Esophagus squamous epithelium (tissue), 5 donors: Measurements from ENCODE around the gene SHISA8. TPM values are rescaled to one million over a fixed set of nuclear protein-coding genes. Genes with fewer than 3 reads are reported as not detected.

Experiments used
- DNase-seq: peaks from one replicate; lab custom pipeline; 2025; lab: John Stamatoyannopoulos, UW
- H3K27ac ChIP-seq, 4 donors: fragments of 200-600 bp; sonication (generic); one replicate each; pipeline ENCODE4 v1.5.1; 2016 to 2019; ENCODE audit warnings: mild to moderate bottlenecking in 1 of 4
- H3K27me3 ChIP-seq, 4 donors: fragments of 200-600 bp; sonication (generic); 1 replicate in 3 of 4; 2 replicates in 1 of 4; pipeline versions ENCODE4 v1.5.1 to v1.6.0; 2017 to 2021; ENCODE audit warnings: antibody characterized with exemption in 1 of 4
- H3K36me3 ChIP-seq, 3 donors: fragments of 200-600 bp; sonication (generic); one replicate each; pipeline ENCODE4 v1.5.1; 2016 to 2019
- H3K4me1 ChIP-seq, 3 donors: fragments of 200-600 bp; sonication (generic); one replicate each; pipeline ENCODE4 v1.5.1; 2017 to 2019
- H3K4me3 ChIP-seq, 4 donors: fragments of 200-600 bp; sonication (generic); 1 replicate in 3 of 4; 2 replicates in 1 of 4; pipeline ENCODE4 v1.5.1; 2016 to 2019; ENCODE audit warnings: mild to moderate bottlenecking in 2 of 4, moderate library complexity in 1 of 4
- H3K9me3 ChIP-seq, 3 donors: fragments of 200-600 bp; sonication (generic); one replicate each; pipeline ENCODE4 v1.5.1; 2016 to 2019
- POLR2A ChIP-seq, 4 donors: fragments of 450-650 bp; IDR thresholded peaks; one replicate each; pipeline ENCODE4 v1.6.1; 2017; ENCODE audit warnings: antibody characterized with exemption in 4 of 4, mild to moderate bottlenecking in 4 of 4, moderate library complexity in 3 of 4
- WGBS, 2 donors: methylation state at CpG; one replicate each; pipeline ENCODE4 v1.1.5; 2018; 5-methylcytosine and 5-hydroxymethylcytosine counted together
- intact Hi-C: fragments of 100-400 bp; cut with DNase I; formaldehyde crosslinking; loops from one replicate; pipeline ENCODE4 v1.15.0; 2022
- total RNA-seq, 4 donors: library from RNA; depleted of rRNA; stranded (reverse); fragments of >200 nt; gene quantifications; one replicate each; pipeline ENCODE4 v1.1.0, GENCODE V29; 2016
- TF ChIP-seq, protein P1 (sequence below), 6 experiments: fragments of 450-650 bp in 4 of 6; fragments of 200-600 bp in 2 of 6; sonication (generic) in 2 of 6; IDR thresholded peaks; one replicate each; pipeline ENCODE4 v1.5.1; 2016 to 2019; ENCODE audit warnings: antibody characterized with exemption in 6 of 6, mild to moderate bottlenecking in 4 of 6, moderate library complexity in 4 of 6
- donor health status: DM: yes; HTN: yes; CAD: no.

Gene SHISA8
- total RNA-seq, 4 donors from 2014 or later = not detected

DNA sequence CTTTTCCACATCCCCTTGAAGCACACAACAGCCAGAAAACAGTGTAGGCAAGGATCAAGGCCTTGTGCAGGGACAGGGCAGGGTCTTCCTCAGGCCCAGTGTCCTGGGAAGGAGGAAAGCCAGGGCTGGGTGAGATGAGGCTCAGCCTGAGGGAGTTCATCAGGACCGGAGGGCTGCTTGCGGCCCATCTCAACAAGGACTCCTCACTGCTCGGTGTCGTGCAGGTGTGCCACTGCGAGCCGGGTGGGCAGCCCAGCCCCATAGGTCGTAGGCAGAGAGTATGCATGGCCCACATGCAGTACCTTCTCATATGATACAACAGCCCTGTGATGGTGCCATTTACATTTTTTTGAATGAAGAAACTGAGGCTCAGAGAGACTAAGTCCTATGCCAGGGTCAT is 12.9 kb downstream of the SHISA8 start:
- H3K9me3 ChIP-seq = no peaks in the 10 kb centered on the region

DNA sequence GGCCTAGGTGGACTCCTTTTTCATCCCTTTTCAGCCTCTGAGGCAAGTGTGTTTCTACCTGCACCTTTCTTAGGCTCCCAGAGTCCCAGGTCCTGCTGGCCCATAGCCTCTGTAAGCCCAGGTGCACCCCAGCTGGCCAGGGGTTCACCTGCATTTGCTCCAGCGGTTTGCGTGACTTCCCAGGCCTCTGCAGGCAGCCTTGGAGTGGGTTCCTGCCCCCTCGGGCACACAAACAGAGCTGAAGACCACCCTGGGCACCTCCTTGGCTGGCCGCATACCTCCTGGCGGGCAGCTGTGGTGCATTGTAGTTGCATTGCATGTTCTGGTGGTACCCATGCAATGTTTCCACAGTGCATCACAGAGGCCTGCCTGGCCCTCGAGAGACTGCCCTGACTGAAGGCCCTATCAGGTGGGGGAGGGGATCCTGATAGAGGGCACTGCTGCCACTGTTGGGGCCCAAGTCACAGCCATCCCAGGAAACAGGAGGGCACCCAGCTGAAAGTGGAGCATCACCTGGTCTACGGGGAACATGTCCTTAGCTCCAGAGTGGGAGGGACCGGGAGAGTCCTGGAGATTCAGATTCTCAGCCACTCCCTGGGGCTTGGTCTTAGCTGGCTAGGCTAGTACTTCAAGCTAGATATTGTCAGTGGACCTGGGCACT is 14.1 kb downstream of the SHISA8 start:
- Histone ChIP-seq H3K9me3 (no peaks in the 10 kb centered on the region), H3K36me3 (peaks cover 52 to 100% (median 70%) of the 10 kb centered on the region in 3 donors), H3K4me1 (no peaks in the 10 kb centered on the region), H3K4me3 (no peak overlapping the region), H3K27ac (no peak overlapping the region), H3K27me3 (no peaks in the 10 kb centered on the region)
- no peak for TF ChIP-seq POLR2A (IDR thresholded peaks at IDR 0.05)
- TF ChIP-seq, protein P1, sequence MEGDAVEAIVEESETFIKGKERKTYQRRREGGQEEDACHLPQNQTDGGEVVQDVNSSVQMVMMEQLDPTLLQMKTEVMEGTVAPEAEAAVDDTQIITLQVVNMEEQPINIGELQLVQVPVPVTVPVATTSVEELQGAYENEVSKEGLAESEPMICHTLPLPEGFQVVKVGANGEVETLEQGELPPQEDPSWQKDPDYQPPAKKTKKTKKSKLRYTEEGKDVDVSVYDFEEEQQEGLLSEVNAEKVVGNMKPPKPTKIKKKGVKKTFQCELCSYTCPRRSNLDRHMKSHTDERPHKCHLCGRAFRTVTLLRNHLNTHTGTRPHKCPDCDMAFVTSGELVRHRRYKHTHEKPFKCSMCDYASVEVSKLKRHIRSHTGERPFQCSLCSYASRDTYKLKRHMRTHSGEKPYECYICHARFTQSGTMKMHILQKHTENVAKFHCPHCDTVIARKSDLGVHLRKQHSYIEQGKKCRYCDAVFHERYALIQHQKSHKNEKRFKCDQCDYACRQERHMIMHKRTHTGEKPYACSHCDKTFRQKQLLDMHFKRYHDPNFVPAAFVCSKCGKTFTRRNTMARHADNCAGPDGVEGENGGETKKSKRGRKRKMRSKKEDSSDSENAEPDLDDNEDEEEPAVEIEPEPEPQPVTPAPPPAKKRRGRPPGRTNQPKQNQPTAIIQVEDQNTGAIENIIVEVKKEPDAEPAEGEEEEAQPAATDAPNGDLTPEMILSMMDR (IDR thresholded peaks at IDR 0.05) = no peak
- no peak for DNase-seq
- intact Hi-C loops = no loop called here
- 98 to 100% methylated on average over 1 to 5 of the region's 8 CpGs for WGBS, 2 donors

More for the DNA sequence above, 12.9 kb downstream of the SHISA8 start:
- no peaks in the 10 kb centered on the region for H3K27me3 ChIP-seq
- H3K4me3 ChIP-seq = no peak overlapping the region
- no peaks in the 10 kb centered on the region for H3K4me1 ChIP-seq
- intact Hi-C loops = no loop called here
- 93 to 98% methylated on average over 5 to 7 of the region's 7 CpGs for WGBS, 2 donors
- DNase-seq = no peak
- no peak overlapping the region for H3K27ac ChIP-seq
- TF ChIP-seq POLR2A (IDR thresholded peaks at IDR 0.05) = no peak
- TF ChIP-seq, protein P1 (IDR thresholded peaks at IDR 0.05) = no peak
- H3K36me3 ChIP-seq = peaks cover 52 to 100% (median 67%) of the 10 kb centered on the region in 3 donors

DNA sequence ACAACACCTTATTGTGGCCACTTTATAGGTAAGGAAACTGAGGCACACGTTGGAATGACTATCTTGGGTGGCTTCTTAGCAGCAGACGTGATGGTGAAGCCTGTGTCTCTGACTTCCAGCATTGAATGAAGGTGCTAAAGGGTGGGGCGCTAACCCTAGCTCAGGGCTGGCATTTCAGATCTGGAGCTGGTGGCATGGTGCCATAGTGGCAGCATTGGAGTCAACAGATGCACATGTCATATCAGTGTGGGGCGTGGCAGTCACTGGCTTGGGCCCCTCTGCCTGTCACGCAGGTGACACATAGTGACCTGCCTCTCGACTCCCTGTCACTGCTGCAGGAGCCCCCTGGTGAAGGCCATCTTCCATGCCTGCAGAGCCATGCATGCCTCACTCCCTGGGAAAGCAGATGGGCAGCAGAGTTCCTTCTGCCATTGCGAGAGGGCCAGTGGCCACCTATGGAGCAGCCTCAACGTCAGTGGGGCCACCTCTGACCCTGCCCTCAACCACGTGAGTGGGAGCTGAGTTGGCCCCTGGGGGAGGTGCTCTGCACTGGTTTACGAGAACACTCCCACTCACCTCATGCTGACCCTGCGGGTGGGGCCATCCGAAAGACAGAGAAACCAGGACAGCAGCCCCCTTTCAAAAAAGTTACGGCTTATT is 14.8 kb downstream of the SHISA8 start:
- Histone ChIP-seq H3K9me3 (no peaks in the 10 kb centered on the region), H3K27ac (no peak overlapping the region), H3K4me1 (no peaks in the 10 kb centered on the region), H3K27me3 (no peaks in the 10 kb centered on the region), H3K4me3 (no peak overlapping the region), H3K36me3 (peaks cover 45 to 100% (median 70%) of the 10 kb centered on the region in 3 donors)
- intact Hi-C loops = no loop called here
- WGBS, 2 donors = 87 to 92% methylated on average over 3 to 4 of the region's 13 CpGs
- no peak for DNase-seq
- TF ChIP-seq POLR2A (IDR thresholded peaks at IDR 0.05) = no peak

DNA sequence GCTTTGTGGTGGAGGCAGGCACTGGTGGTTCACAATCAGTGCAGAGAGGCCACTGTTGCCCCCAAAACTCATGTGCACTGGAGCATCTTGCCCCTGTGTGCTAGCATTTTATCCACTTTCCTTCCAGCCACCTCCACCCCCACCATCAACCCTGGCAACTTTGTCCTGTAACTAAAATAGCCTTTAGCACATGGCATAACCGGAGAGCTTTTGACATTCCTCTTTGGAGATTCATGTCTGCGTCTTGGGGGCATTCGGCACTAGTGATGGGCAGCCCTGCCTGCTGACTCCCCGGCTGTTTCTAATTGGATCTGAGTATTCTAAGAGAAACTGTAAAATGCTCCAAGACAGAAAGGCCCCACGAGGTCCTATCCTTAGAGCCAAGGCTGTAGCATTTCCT is 15.8 kb downstream of the SHISA8 start:
- Histone ChIP-seq H3K27ac (no peak overlapping the region), H3K4me3 (no peak overlapping the region), H3K36me3 (peaks cover 40 to 100% (median 63%) of the 10 kb centered on the region in 3 donors)

DNA sequence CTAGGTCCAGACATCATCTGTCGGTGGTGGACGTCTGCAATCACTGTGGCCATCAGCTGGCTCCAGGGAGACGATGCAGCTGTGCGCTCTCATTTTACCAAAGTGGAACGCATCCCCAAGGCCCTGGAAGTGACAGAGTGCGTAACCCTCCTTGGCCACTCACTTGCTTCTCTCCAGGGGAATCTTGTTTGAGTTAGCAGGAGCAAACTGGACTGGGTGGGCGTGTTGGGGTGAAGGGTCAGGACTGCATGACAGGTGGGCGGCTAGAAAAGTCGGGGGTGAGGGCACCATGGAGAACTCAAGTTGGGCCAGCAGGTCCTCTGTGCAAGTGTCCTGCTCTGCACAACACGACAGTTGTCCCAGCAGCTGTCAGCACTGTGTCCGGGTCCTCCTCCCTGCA is 16.2 kb downstream of the SHISA8 start:
- TF ChIP-seq, protein P1 (IDR thresholded peaks at IDR 0.05) = no peak
- no peak for TF ChIP-seq POLR2A (IDR thresholded peaks at IDR 0.05)
- Histone ChIP-seq H3K36me3 (peaks cover 41 to 100% (median 62%) of the 10 kb centered on the region in 3 donors), H3K4me3 (no peak overlapping the region), H3K4me1 (no peaks in the 10 kb centered on the region), H3K9me3 (no peaks in the 10 kb centered on the region), H3K27ac (no peak overlapping the region), H3K27me3 (no peaks in the 10 kb centered on the region)
- WGBS, 2 donors = 90 to 98% methylated on average over 4 to 10 of the region's 11 CpGs
- no peak for DNase-seq
- intact Hi-C loops = no loop called here

More for the DNA sequence above, 15.8 kb downstream of the SHISA8 start:
- intact Hi-C loops = no loop called here
- 92 to 93% methylated on average over 4 of the region's 5 CpGs for WGBS, 2 donors
- Histone ChIP-seq H3K4me1 (no peaks in the 10 kb centered on the region), H3K9me3 (no peaks in the 10 kb centered on the region), H3K27me3 (no peaks in the 10 kb centered on the region)
- TF ChIP-seq, protein P1 (IDR thresholded peaks at IDR 0.05) = no peak
- DNase-seq = no peak
